ENCODE results near the gene ADGRE2.
"Not testable (repeated sequence)": the region's sequence is repeated elsewhere in the genome, so short reads cannot be mapped to it uniquely, and the experiment has no call there.

ADGRE2 gene

GRCh38 chr19:14778110-14778845, at the start of gene ADGRE2:
ADGRE2 (minus strand) TSS chr19:14778560; CDS start chr19:14776756, 1,804 bp downstream.
- not testable (repeated sequence) for DNase-seq (ENCODE audit: low read depth in 3 of 3, low spot score in 1 of 3)

- no peak for DNase-seq (ENCODE audit: low read depth in 3 of 3, low spot score in 1 of 3)
Measured at GRCh38 chr19:14826006-14826405, 47.6 kb upstream of the ADGRE2 start.

- no peak for DNase-seq (ENCODE audit: low read depth in 3 of 3, low spot score in 1 of 3)
Measured at GRCh38 chr19:14821937-14822336, 43.6 kb upstream of the ADGRE2 start.

- DNase-seq (ENCODE audit: low read depth in 3 of 3, low spot score in 1 of 3), result no peak
Measured at GRCh38 chr19:14818588-14818987, 40.2 kb upstream of the ADGRE2 start.

GRCh38 chr19:14817052-14817451, 38.7 kb upstream of the ADGRE2 start:
- no peak for DNase-seq (ENCODE audit: low read depth in 3 of 3, low spot score in 1 of 3)

- DNase-seq (ENCODE audit: low read depth in 3 of 3, low spot score in 1 of 3), result no peak
Measured at GRCh38 chr19:14814982-14815652, 36.8 kb upstream of the ADGRE2 start.

GRCh38 chr19:14809272-14810057, 31.1 kb upstream of the ADGRE2 start:
- no peak for DNase-seq (ENCODE audit: low read depth in 3 of 3, low spot score in 1 of 3)

- DNase-seq (ENCODE audit: low read depth in 3 of 3, low spot score in 1 of 3), result no peak
Measured at GRCh38 chr19:14804765-14805164, 26.4 kb upstream of the ADGRE2 start.

GRCh38 chr19:14798760-14799159, 20.4 kb upstream of the ADGRE2 start:
- no peak for DNase-seq (ENCODE audit: low read depth in 3 of 3, low spot score in 1 of 3)

GRCh38 chr19:14796021-14796420, 17.7 kb upstream of the ADGRE2 start:
- no peak for DNase-seq (ENCODE audit: low read depth in 3 of 3, low spot score in 1 of 3)

GRCh38 chr19:14795078-14795721, 16.8 kb upstream of the ADGRE2 start:
- no peak for DNase-seq (ENCODE audit: low read depth in 3 of 3, low spot score in 1 of 3)

- DNase-seq (ENCODE audit: low read depth in 3 of 3, low spot score in 1 of 3), result not testable (repeated sequence)
Measured at GRCh38 chr19:14792250-14792649, 13.9 kb upstream of the ADGRE2 start.

- no peak for DNase-seq (ENCODE audit: low read depth in 3 of 3, low spot score in 1 of 3)
Measured at GRCh38 chr19:14786421-14786851, 8.1 kb upstream of the ADGRE2 start.

- DNase-seq (ENCODE audit: low read depth in 3 of 3, low spot score in 1 of 3), result not testable (repeated sequence)
Measured at GRCh38 chr19:14785102-14785793, 6.9 kb upstream of the ADGRE2 start.

GRCh38 chr19:14784730-14785101, 6.4 kb upstream of the ADGRE2 start:
- not testable (repeated sequence) for DNase-seq (ENCODE audit: low read depth in 3 of 3, low spot score in 1 of 3)

- not testable (repeated sequence) for DNase-seq (ENCODE audit: low read depth in 3 of 3, low spot score in 1 of 3)
Measured at GRCh38 chr19:14783410-14783998, 5.1 kb upstream of the ADGRE2 start.

GRCh38 chr19:14782626-14783409, 4.5 kb upstream of the ADGRE2 start:
- DNase-seq (ENCODE audit: low read depth in 3 of 3, low spot score in 1 of 3), result no peak

GRCh38 chr19:14781713-14782536, 3.6 kb upstream of the ADGRE2 start:
- DNase-seq (ENCODE audit: low read depth in 3 of 3, low spot score in 1 of 3), result not testable (repeated sequence)

Measured in stimulated activated CD4-positive, alpha-beta T cell treated with anti-CD3 and anti-CD28 coated beads, TNF-alpha, amount 100 ng/mL, for 1 hour (primary cell).